ENCODE data around the gene DENND1C.

The DENND1C gene

DNA sequence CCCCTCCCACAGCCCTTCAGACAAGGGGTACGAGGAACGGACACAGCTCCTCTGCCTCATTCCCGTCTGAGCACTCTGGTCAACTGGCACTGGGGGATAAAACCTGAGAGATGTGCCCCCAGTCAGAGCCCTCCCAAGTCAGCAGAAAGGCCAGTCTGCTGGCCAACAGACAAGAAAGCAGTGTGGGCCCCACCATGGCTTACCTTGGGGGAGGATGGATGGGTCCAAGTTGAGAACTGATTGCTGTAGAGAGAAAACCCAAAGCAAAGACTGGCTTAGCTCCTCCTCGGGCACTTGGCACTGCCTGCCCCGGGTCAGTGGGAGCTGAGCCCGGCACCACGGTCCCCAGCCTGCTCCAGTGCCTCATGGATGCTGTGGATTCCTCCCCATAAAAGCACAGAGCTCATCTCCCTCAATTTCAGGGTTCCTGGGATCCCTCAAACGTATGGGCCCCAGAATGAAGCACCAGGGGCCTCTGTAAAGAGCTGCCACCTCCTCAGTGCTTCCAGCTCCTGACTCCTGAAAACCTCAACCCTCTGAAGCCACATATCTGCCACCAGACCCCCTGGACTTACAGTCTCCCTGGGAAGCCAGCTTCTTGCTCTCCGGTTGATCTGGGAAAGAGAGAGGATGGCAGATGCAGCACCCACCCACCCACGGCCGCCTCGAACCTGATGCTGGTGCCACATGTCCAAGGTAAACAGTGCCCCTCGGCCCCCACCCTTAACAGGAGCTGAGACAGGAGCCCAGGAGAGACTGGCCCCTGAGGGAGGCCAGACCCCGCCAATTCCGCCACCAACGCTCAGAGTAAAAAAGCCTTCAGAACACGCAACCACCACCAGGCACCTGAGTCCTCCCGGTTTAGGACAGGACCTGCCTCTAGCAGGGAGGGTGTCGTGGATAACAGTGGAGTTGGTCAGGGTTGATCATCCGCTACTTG, 60.2 kb downstream of the DENND1C start:
- no peak for DNase-seq

DNA sequence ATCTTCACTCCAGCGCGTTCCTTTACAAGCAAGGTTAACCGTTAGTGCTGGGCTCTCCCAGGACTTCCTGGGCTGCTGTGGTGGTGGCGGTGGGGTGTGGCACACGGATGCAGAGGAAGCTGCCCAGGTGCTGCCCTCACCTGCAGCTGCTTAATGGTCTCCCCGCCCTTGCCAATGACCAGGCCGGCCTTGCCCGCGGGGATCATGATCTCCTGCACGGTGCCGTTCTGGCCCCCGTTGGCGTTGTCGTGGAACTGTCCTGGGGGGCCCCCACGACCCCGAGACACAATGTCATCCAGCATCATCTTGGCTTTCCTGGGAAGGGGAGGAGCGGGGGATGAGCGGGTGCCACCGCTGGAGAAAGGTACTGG, 63.0 kb downstream of the DENND1C start:
- no peak for DNase-seq

DNA sequence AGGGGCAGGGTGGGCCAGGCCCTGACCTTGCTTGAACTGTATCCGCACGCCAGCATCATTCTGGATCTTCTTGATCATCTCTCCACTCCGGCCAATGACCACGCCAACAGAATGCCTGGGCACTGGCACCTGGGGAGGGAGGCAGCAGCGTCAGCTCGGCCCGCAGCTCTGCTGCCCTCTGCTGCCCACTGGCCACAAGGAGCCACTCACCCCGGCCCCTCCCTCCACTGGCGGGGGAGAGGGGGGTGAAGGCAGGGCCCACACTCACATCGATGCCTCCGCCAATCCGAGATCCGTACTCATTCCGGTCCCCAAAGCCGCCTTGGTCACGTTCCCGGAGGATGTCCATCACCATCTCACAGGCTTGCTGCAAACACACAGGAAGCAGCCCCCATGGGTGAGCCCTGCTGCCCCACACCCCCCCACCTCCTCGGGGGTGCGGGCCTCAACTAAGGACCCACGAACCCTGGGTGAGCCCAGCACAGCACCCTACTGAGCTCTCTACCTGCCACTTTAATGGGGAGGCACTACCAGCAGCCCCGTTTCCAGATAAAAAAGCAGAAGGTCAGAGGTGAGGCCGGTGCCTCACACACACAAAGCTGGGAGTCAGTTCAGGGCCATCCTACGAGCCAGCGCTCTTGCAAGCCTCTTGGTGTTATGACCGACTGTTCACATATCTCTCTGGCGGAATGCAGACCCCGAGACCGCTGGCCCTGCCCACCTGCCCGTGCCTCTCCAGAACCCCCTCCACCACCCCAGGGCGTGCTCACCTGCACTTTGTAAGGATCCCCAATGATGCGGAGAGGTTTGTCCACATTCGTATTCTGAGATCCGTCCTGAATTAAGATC, 63.6 kb downstream of the DENND1C start:
- DNase-seq: no peak
